Measurements from ENCODE around the gene G3BP1.
"Not testable (repeated sequence)": the region's sequence is repeated elsewhere in the genome, so short reads cannot be mapped to it uniquely, and the experiment has no call there.

The G3BP1 gene

DNA sequence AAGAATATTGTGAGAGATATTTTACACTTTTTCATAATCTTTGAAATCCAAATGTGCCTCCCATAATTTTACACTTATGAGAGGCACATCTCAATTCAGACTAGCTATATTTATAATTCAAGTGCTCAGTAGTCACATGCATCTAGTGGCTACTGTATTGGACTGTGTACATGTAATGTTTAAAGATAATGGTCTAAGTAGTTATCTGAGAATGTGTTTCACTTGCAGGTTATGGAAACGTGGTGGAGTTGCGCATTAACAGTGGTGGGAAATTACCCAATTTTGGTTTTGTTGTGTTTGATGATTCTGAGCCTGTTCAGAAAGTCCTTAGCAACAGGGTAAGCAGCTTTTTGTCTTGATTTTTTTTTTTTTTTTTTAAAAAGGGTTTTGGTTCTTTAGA, 28.8 kb downstream of the G3BP1 start:
- DNase-seq = no peak

GRCh38 chr5:151805414-151806223, 33.9 kb downstream of the G3BP1 start:
- no peak for DNase-seq

- DNase-seq = no peak
Measured at GRCh38 chr5:151808451-151809169, 36.9 kb downstream of the G3BP1 start.

- no peak for DNase-seq
Measured at GRCh38 chr5:151810449-151810848, 38.7 kb downstream of the G3BP1 start.

GRCh38 chr5:151810897-151811296, 39.1 kb downstream of the G3BP1 start:
- no peak for DNase-seq

GRCh38 chr5:151811593-151812321, 40.0 kb downstream of the G3BP1 start:
- DNase-seq = no peak

GRCh38 chr5:151812757-151813309, 41.1 kb downstream of the G3BP1 start:
- no peak for DNase-seq

DNA sequence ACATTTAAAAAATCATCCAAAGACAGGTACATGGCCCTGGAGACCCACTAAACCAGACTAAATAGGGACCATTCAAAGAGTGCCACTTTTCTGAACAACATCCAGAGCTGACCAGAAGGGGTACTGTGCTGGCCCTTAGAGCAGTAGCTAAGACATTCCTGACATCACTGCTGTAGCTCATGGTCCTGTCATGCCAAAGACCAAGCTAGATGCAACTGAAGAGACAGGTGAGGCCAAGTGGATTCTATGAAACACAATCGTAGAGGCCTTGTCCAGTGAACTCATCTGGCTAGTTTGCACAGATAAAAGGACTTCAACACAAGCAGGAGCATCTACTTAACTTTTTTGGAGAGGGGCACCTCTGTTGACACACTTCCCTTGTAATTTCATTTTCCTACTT, 43.3 kb downstream of the G3BP1 start:
- no peak for DNase-seq

- DNase-seq = no peak
Measured at GRCh38 chr5:151819830-151820229, 48.1 kb downstream of the G3BP1 start.

GRCh38 chr5:151820271-151820670, 48.5 kb downstream of the G3BP1 start:
- no peak for DNase-seq

DNA sequence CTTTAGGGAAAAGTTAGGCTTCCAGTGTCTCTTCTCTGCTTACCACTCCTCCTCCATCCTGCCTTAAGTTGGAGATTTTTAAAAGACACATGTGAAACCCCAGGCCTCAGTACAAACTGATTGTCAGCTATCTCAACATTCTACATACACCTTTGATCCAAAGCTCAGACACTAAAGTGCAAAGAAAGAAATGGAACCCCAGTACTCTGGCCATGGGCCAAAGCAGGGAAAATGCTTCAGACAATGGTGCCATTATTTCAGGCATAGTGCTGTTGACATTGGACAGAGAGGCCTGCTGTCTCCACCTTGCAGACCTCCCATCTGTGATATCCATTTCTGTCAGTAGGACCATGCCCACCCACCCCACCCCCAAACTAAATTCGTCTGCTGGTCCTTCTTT, 49.1 kb downstream of the G3BP1 start:
- DNase-seq = no peak

GRCh38 chr5:151822141-151822540, 50.4 kb downstream of the G3BP1 start:
- no peak for DNase-seq

DNA sequence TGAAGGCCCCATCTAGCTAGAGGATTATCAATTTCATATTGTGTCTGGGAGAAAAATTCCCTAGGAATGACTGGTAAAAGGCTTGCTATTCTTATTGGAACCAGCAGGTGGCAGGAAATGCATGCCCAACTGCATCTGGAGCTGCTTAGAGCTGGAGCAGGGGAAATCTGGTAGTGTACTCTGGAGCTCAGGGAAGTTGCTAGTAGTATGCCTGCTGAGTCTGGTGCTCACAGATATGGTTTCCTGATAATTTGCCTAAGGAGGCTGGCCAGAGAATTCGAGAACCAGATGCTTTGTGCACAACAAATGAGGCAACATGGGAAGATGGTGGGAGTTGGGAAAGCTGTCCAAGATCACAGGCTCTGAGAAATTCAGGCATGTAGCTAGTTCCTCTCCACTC, 53.7 kb downstream of the G3BP1 start:
- peak; percentile 40 for DNase-seq

GRCh38 chr5:151829370-151829769, 57.6 kb downstream of the G3BP1 start:
- no peak for DNase-seq

DNA sequence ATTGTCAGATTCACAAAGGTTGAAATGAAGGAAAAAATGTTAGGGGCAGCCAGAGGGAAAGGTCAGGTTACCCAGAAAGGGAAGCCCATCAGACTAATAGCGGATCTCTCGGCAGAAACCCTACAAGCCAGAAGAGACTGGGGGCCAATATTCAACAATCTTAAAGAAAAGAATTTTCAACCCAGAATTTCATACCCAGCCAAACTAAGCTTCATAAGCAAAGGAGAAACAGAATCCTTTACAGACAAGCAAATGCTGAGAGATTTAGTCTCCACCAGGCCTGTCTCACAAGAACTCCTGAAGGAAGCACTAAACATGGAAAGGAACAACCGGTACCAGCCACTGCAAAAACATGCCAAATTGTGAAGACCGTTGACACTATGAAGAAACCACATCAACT, 61.1 kb downstream of the G3BP1 start:
- DNase-seq = not testable (repeated sequence)

GRCh38 chr5:151846765-151847164, 75.0 kb downstream of the G3BP1 start:
- no peak for DNase-seq

GRCh38 chr5:151847871-151848270, 76.1 kb downstream of the G3BP1 start:
- DNase-seq = no peak

- DNase-seq = no peak
Measured at GRCh38 chr5:151855701-151856100, 83.9 kb downstream of the G3BP1 start.

- DNase-seq = no peak
Measured at GRCh38 chr5:151856861-151857260, 85.1 kb downstream of the G3BP1 start.

- DNase-seq = not testable (repeated sequence)
Measured at GRCh38 chr5:151860867-151861266, 89.1 kb downstream of the G3BP1 start.

Data from NCI-H2171 treated with DMSO at 0.1 percent for 48 hours (cell line).